NCI-H345 treated with DMSO at 0.1 percent for 48 hours (cell line): ENCODE measurements around the gene RBBP5.

Source experiments
- DNase-seq: peaks from one replicate; lab custom pipeline; 2025; ENCODE audit not compliant: unreplicated experiment; lab: John Stamatoyannopoulos, UW

RBBP5 gene

GRCh38 chr1:205074513-205074912 lies 47.3 kb downstream of the RBBP5 start:
- no peak for DNase-seq

- no peak for DNase-seq
These were observed 47.7 kb downstream of the RBBP5 start for GRCh38 chr1:205074084-205074483.

- no peak for DNase-seq
These were observed 48.3 kb downstream of the RBBP5 start for GRCh38 chr1:205073511-205073910.

- no peak for DNase-seq
These were observed 48.9 kb downstream of the RBBP5 start for GRCh38 chr1:205072881-205073280.

- no peak for DNase-seq
These were observed 49.5 kb downstream of the RBBP5 start for GRCh38 chr1:205072286-205072685.

- DNase-seq, result no peak
These were observed 50.0 kb downstream of the RBBP5 start for GRCh38 chr1:205071801-205072200.

GRCh38 chr1:205071028-205071409 lies 50.8 kb downstream of the RBBP5 start:
- DNase-seq, result no peak

GRCh38 chr1:205069371-205070125 lies 52.2 kb downstream of the RBBP5 start:
- no peak for DNase-seq

GRCh38 chr1:205068457-205069040 lies 53.2 kb downstream of the RBBP5 start:
- no peak for DNase-seq

- no peak for DNase-seq
These were observed 53.8 kb downstream of the RBBP5 start for GRCh38 chr1:205068001-205068400.

GRCh38 chr1:205067031-205067430 lies 54.7 kb downstream of the RBBP5 start:
- DNase-seq, result no peak

- no peak for DNase-seq
These were observed 55.5 kb downstream of the RBBP5 start for GRCh38 chr1:205066141-205066818.

GRCh38 chr1:205065666-205066065 lies 56.1 kb downstream of the RBBP5 start:
- DNase-seq, result no peak

GRCh38 chr1:205064741-205065316 lies 56.9 kb downstream of the RBBP5 start:
- no peak for DNase-seq

- no peak for DNase-seq
These were observed 57.5 kb downstream of the RBBP5 start for GRCh38 chr1:205064301-205064700.

- no peak for DNase-seq
These were observed 58.9 kb downstream of the RBBP5 start for GRCh38 chr1:205062895-205063294.

GRCh38 chr1:205062319-205062718 lies 59.5 kb downstream of the RBBP5 start:
- DNase-seq, result no peak

- peak; percentile 62 for DNase-seq
These were observed 60.1 kb downstream of the RBBP5 start for GRCh38 chr1:205061665-205062069.

- no peak for DNase-seq
These were observed 60.6 kb downstream of the RBBP5 start for GRCh38 chr1:205061227-205061626.

- no peak for DNase-seq
These were observed 61.0 kb downstream of the RBBP5 start for GRCh38 chr1:205060746-205061145.

GRCh38 chr1:205059660-205060059 lies 62.1 kb downstream of the RBBP5 start:
- no peak for DNase-seq

GRCh38 chr1:205058853-205059252 lies 62.9 kb downstream of the RBBP5 start:
- no peak for DNase-seq
